GOT3 (cell line): ENCODE data around the gene RHBG.

Source experiments
- DNase-seq: peaks from one replicate; lab custom pipeline; 2025; ENCODE audit warnings: mixed read lengths; lab: John Stamatoyannopoulos, UW

The RHBG gene

DNA sequence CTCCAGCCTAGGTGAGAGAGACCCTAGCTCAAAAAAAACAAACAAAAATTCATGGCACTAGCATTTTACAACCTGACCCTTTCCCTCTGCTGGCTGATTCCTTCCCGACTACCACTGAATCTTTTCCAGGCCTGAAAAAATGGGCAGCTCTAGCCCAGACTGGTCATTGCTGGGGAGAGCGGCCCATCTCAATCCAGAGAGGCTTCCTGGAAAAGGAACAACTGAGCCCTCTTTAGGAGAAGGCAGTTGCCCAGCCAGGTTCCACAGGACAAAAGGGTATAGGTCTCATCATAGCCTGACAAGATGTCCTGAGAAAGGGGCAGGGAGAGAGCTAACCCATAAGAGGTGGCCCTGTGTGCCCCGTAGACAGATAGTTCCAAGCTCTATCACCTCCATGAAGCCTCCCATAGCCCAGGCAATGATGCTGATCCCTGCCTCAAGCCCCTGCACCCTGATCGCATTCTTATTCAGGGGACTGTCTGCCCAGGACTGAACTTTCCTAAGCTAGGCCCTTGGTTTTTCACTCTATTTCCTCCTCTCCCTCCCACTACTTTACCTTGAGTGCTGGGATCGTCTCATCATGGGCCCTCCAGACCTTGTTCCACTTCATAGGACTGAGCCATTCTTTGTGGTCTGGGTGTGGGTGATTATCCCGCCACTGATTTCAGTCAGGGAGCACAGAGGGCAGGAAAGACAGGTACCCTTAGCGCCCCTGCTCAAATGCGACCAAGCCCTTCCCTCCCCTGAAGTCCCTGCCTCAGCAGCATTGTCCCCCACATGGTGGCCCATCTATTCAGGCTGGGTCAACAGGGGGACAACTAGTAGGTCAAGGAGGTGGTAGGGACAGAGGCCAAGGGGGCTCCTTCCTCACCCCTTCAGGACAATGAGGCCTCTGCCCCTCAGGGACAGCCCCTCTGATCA, 18.2 kb downstream of the RHBG start:
- DNase-seq: no peak

DNA sequence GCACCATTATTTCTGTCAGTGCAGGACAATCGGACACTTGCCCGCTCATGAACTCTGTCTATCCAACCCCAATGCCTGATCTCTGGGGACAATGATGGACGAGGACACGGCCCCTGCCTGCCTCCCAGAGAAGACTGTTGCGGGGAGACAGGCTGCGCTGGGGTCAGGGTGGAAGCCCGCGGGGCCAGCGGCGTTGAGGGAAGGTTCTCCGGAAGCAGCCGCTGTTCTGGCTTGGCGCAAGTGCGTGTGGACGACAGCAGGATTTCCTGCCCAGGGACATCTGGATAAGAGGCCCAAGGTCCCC, 18.8 kb downstream of the RHBG start:
- DNase-seq: no peak

DNA sequence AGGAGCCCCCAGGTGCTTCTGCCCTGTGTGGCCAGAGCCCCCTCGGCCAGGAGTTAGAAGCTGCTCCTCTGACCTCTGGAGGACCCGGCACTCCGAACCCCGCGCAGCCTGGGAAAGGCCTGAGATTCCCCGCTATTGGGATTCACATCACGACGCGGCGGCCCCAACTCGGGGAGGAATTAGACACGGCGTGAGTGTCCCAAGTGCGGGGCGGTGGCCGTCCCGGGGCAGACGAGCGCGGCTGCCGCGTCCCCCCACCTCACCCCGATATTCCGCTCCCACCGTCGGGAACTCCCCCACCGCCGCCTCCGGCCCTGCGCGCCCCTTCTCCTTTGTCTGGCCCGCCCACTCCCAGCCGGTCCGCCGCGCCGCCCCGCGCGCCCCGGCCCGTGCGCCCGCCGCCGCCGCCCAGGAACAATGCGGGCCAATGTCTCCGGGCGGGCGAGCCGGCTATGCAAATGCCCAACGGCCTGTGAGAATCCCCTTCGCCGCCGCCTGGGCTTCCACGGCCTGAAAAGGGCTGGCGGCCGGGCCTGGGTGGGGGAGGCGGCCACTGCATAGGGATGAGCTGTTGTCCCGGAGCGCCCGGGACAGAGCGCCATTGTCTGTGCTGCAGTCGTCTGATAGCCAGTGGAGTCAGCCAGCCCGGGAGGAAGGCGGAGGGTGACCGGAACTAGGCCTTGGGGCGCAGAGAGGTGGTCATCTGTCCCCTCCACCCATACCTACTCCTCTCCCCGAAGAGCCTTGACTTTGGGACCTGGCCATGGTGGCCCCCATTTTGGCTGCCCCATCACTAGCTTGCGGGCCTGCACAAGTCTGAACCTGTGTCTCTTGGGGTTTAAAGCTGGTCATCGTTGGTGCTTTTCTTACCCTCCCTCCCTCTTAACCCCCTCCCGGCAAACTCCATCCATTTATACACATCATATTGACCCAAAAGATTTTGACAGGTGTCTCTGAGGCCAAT, 19.4 kb downstream of the RHBG start:
- no peak for DNase-seq

DNA sequence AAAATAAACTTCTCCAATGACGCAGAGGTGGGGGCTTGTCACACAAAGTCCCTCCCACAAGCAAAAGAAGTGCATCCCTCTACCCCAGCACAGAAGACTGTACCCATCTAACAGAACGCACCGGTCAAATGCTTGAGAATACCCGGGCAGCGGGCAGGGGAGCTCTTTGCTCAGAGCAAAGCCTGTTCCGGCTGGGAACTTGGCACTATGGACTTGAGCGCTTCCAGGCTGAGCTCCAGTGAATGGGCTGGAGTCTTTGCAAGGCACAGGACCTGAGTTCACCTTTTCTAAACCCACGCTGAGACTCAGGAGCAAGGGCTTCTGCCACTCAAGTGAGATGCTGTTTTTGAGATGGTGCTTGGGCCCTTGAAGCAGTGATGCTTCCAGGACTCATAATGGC, 20.3 kb downstream of the RHBG start:
- no peak for DNase-seq

DNA sequence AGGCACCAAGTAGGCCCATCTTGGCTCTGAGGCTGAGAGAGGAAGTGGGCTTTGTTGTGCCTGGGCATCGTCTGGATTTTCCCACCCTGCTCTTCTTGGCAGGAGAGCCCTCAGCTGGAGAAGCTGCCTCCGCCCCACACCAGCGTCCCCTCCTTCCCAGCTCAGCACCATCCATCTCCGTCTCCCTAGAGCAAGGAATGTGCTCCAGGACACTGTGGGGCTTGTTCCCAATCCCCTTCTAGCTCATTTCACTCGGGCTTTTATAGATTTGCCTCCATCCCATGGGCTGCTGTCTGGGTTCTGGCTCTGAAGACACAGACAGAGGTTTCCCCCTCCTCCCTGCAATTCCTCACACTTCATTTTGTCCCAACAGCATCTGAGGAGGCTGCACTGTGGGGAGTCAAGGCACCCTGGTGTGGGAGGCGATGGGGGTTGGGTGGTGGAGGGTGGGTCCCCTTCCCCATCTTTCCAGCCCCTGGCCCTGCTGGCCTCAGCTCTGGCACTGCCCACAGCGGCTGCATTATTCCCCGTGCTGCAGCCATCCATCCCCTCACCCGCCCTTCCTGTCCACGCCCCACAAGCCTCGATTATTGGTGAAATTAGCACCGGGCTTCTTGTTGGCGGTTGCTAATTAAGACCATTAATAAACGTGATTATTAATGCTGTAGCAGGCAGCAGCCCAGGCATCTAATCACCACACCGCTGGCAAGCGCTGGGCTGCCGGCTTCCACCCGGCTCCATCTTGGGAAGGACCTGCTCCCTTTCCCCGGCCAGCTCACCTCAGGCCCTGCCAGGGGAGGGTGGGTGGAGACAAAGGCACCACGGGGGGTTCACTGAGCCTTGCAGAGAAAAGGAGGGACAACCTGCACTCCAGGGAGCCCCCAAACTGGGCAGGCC, 21.7 kb downstream of the RHBG start:
- DNase-seq: no peak

DNA sequence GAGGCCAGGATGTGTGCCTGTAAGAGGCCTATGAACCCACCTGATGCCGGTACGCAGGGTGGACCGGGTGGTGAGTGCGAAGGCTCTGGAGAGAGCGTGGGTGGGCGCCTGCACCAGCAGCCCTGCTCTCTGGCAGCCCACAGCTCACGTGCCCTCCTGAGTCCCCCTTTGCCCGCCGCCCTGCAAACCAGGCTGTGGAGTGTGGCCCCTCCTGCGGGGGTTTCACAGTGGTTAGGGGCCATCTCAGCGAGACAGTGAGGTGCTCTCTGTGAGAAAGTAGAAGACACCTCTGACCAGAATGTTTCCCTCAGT, 22.3 kb downstream of the RHBG start:
- no peak for DNase-seq

DNA sequence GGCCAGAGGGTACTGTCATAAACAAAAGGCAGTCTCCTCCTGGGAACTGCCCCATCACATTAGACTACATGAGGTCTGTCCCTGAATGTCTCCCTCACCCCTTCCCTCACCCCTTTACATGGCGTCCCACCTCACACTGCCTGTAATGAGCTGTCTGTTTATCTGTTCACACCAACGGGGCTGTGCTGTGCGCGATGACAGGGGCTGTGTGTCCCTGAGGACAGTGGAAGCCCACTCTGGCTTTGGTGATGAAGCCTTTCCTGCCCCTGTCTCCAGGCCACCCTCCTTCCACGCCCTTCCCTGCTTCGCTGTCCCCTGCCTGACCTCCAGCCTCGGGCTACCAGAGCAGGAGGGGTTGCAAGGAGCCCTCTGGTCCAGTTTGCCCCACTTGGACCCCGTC, 22.7 kb downstream of the RHBG start:
- no peak for DNase-seq

DNA sequence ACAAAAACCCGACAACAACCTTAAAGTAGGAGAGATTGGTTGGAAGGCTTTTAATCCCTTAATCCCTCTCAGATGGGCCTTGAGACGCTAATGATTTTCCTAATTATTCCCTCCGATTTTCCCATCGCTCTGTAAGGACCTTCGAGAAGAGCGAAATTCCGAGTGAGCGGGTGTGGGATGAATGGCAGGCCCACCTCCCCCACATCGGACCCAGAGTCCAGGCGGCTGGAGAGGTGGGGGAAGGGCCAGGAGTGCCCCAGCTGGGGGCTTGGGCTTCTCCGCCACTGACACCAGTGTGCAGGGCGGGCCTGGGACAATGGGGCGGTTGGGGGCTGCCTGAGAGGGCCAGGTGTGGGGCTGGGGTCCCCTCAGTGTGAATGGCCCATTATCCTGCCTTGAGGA, 23.4 kb downstream of the RHBG start:
- DNase-seq: no peak

DNA sequence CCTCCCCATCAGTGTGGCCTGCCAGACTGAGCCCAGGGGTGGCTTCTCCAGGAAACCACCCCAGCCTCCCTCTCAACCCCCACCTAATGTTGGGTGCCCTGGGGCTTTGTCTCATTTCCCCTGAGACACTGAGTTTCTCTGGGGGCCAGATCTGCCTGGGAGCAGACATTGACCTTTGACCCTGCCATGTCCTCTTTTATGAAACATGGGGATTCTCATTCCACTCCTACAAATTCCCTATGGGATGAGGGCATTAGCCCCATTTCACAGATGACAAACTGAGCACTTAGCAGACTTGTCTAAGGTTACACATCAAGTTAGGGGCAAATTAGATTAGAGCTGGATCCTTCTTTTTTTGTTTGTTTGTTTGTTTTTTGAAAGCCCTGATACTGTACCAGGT, 24.1 kb downstream of the RHBG start:
- no peak for DNase-seq

DNA sequence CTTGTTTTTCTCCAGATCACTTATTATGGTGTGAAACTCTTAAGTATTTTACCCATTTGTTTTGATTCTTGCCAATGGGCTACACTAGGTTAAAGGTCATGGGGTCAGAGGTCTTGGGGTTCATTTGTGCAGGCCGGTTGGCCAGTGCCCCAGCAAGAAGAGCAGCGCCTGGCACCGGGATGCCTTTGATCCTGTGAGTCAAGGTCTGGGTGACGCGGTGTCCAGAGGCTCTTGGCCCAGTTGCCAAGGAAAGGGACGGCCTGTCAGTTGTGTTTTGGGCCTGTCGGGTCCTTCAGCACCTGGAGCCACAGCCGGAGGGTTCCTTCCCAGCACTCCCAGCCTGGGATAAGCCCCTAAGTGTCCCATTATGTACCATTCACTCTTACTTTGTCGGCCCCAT, 25.1 kb downstream of the RHBG start:
- no peak for DNase-seq

DNA sequence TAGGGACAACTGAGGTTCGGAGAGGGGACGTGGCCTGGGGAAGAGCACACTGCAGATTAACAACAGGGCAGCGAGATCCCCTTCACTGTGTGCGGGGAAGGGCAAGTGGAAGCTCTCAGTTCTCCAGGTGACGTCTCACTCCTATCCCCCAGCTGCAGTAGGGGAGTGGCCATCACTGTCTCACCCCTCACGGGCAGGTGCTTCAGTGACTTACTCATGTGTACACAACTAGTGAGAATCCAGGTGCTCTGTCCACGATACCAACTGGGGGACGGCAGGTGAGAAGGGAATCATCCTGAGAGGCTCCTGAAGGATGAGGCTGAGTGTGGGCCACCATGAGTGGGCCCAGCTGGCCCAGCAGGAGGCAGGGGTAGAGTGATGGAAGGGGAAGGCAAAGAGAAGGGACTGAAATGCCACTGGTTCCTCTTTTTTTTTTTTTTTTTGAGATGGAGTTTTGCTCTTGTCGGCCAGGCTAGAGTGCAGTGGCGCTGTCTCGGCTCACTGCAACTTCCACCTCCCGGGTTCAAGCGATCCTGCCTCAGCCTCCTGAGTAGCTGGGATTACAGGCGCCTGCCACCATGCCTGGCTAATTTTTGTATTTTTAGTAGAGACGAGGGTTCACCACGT, 25.9 kb downstream of the RHBG start:
- DNase-seq: no peak

DNA sequence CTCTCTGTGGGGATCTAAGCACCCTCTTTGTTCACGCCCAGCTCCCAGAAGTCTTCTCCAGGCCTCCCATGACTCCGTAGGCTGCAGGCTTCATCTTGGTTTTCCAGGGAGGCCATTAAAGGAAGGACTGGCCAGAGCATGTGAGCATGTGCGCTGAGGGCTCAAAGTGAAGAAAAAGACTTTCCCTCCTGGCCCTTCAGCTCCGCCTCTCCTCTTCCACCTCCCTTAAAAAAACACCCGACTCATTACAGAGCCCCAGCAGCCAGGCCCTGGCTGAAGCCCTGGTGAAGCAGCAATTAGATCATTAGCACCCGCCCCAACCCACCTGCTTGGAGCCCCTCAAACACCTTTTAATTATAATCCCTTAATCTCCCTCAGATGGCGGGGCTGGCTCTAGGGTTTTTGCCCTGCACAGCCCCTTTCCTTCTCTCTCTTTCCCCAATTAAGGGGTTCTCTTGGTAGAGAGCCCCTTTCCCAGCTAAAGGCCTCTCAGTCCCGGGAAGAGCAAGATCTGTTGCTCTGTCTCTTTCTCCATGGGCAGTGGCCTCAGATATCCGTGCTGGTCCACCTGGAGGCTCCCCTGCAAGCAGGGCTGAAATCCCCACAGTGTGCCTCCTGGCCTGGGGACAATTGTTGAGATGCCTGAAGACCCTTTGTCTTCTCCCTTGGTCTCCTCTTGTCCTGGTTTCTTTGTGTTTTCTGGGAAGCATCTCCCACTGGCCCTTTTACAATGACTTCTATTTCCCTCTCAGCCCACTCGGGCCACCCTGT, 30.5 kb downstream of the RHBG start:
- no peak for DNase-seq

DNA sequence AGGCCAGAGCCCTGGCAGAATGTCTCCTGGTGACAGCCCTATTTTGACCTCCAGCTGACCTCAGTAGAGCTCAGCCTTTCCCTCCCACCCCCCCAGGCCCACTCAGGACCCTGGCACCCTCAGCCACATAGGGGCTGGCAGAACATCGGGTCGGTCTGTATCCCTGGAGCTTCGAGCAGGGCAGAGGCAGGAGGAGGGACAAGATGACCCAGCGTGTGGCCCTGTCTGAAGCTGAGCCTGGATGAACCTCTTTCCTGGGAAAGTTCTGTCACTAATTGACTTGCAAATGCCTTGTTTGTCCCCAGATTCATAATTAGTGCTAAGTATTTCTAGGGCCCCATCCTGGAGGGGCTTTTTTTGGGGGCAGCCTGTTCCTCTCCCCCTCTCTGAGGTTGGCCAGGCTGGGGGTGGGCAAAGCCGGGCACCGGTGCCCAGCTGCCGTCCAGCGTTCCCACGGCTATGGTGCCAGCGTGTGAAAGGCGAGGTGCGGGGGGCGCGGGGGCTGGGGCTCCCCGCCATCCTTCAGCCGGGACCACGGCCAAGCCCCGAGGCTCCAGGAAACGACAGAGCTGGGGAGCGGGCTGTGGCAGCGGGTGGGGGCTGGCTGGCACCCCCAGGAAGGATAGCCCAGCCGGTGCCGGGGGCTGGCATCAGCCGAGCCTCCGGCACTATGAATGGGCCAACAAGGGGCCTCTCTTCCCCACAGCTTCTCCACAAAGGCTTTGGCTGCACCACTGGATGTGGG, 31.4 kb downstream of the RHBG start:
- DNase-seq: no peak

DNA sequence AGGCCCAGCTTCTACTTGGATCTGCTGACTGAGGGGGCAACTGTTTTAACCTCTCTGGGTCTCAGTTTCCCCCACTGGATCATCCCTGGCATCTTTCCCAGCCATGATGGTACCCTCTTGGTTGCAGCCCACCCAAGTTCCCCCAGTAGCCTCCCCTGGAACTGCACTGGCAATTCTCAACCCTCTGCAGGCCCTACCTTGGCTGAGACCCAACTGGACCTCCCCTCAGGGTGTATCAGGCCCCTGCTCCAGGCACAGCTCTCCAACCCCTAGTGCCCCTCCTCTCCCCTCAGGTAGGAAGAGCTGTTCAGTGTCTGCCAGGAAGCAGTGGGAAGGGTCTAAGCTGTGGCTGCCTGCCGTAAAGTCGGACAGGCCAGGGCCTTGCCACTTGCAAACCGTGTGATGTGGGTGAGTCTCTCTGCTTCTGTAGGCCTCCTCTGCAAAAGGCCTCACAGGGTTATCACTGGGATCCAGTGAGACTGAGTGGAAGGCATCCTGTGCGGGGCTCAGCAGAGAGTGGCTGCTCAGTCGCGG, 32.1 kb downstream of the RHBG start:
- no peak for DNase-seq

DNA sequence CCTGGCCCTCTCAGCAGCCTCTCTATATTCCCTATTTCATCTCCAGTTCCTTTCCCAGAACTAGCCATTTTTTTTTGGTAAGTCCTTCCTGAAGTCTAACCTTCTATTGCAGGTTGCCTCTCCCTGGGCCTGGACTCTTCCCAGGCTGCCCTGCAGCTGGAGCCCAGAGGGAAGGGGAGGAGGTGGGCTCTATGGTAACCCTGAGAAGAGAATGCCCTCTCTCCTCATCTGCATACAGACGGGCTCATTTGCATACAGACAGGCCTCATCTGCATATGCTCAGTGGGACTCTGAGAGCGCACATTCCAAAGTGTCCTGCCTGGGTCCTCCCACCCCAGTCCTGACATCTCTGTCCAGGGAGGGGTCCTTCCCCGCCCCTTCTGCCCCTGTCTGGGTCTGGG, 32.7 kb downstream of the RHBG start:
- DNase-seq: no peak

DNA sequence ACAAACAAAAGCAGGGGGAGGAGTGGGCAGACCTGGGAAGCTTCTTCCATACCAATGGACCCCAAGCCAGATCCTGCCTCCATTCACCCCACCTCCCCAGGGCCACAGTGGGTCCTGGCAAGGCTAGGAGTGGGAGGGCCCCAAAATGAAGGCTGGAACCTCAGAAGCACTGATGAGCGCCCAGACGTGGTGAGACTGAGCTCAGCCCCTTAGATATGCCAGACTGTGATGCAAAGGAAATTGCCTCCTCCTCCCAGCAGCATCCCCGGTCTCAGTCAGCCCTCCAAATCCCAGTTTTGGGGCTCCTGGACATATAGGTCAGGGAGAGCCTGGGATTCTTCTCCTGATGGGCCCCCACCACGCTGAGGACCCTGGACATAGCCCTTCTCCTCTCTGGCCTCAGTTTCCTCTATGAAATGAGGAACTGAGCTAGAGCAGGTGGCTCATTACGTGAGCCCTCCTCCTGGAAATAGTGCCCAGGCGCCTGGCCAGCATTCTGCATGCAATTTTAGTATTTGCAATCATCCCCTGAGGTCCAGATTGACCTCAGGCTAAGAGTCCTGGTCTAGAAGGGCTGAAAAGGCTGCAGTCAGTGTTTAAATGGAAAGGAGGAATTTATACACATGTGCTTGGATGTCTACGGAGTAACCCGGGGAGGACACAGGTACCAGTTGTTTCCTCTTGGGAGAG, 33.5 kb downstream of the RHBG start:
- no peak for DNase-seq

DNA sequence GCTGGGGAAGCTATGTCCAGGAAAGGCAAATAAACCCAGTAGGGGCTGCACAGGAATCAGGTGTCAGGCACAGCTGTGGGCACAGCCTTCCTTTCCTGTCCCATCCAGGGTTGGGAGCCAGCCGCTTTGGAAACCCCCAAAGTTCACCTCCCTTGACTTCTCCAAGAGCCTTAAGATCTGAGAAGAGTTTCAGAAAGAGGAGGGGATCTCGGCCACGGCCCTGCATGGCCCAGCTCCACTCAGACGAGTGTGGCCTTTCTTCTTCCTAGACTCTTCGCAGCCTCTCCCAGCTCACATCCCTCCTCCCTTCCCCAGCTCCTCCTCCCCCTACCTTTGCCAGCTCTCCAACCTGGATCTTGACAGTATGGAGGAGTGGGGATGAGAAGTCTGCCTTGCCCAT, 36.7 kb downstream of the RHBG start:
- no peak for DNase-seq

DNA sequence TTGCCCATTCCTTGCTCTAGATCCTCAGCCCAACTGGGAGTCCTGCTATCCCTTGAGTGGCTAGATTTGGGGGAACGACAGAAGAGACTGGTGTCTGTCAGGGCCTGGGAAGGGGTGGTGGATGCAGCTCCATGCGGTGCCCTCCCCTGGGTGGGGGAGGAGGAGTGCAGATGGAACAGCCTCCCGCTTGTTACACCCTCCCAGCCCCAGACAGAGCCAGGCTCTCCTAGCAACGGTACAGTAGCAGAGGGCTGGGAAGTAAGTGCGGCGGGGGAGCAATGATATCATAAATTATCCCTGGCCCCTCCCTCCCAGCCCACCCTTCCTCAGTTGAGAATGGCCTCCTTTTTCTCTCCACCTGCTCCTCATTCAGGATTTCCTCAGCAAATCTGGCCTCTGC, 37.2 kb downstream of the RHBG start:
- no peak for DNase-seq

DNA sequence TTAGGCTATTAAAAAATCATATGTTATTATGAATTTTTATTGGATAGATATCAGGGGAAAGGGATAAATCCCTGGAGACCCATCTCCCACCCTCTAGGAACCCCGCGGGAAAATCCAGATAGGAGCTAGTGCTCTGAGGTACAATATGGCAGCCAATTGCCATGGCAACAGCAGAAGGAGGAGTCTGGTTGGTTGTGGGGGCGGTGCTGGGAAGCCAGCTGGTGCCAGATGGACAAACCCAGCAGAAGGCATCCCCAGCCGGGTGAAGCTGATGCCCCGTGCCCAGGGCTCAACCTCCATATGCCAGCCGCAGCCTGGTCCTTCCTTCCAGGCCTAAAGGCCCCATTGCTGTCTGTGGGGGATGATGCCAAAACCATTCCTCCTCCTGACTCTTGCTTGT, 38.3 kb downstream of the RHBG start:
- DNase-seq: no peak
